NCI-H446 (cell line): ENCODE results near the gene SDCBP2.

Source experiments
- DNase-seq, 2 experiments: peaks; one replicate each; lab custom pipeline; 2025; lab: John Stamatoyannopoulos, UW

Gene SDCBP2

GRCh38 chr20:1331101-1331500 lies 2.2 kb upstream of the SDCBP2 start:
- no peak for DNase-seq

GRCh38 chr20:1330075-1330830 lies 1.3 kb upstream of the SDCBP2 start:
- DNase-seq: no peak

- DNase-seq: no peak
Observed at GRCh38 chr20:1327827-1328679, 886 bp downstream of the SDCBP2 start.

GRCh38 chr20:1327241-1327653 lies 1.7 kb downstream of the SDCBP2 start:
- no peak for DNase-seq

GRCh38 chr20:1326031-1326930 lies 2.7 kb downstream of the SDCBP2 start:
- DNase-seq: no peak

- peak; percentile 92 to 98 for DNase-seq
Observed at GRCh38 chr20:1325173-1326030, 3.5 kb downstream of the SDCBP2 start.

- no peak for DNase-seq
Observed at GRCh38 chr20:1324598-1325172, 4.3 kb downstream of the SDCBP2 start.

GRCh38 chr20:1323830-1324597 lies 4.9 kb downstream of the SDCBP2 start:
- no peak for DNase-seq

GRCh38 chr20:1323256-1323655 lies 5.7 kb downstream of the SDCBP2 start:
- DNase-seq: no peak

GRCh38 chr20:1322511-1323245 lies 6.3 kb downstream of the SDCBP2 start:
- DNase-seq: peak in 1 of 2 experiments; percentile 21

- no peak for DNase-seq
Observed at GRCh38 chr20:1321654-1321939, 7.3 kb downstream of the SDCBP2 start.

- DNase-seq: no peak
Observed at GRCh38 chr20:1320902-1321653, 7.9 kb downstream of the SDCBP2 start.

- DNase-seq: no peak
Observed at GRCh38 chr20:1320016-1320415, 8.9 kb downstream of the SDCBP2 start.

- no peak for DNase-seq
Observed at GRCh38 chr20:1319462-1319861, 9.5 kb downstream of the SDCBP2 start.

GRCh38 chr20:1319051-1319450 lies 9.9 kb downstream of the SDCBP2 start:
- DNase-seq: no peak

GRCh38 chr20:1317545-1318255 lies 11.2 kb downstream of the SDCBP2 start:
- DNase-seq: no peak

- no peak for DNase-seq
Observed at GRCh38 chr20:1315804-1316203, 13.1 kb downstream of the SDCBP2 start.
